DOHH2 (cell line): ENCODE data around the gene UTS2.

ENCODE experiments used
- EZH2phosphoT487 ChIP-seq: fragments of 200-600 bp; sonication (generic); IDR thresholded peaks from 2 replicates; pipeline ENCODE4 v1.6.1; 2017; ENCODE audit warnings: borderline replicate concordance, mild to moderate bottlenecking, antibody characterized with exemption, low read length, moderate library complexity, mixed read lengths
- TF ChIP-seq, protein P1 (sequence below): fragments of 200-600 bp; sonication (generic); IDR thresholded peaks from one replicate; pipeline ENCODE4 v1.5.1; 2014; ENCODE audit warnings: antibody characterized with exemption, mild to moderate bottlenecking, low read depth, low read length; ENCODE audit not compliant: poor library complexity, severe bottlenecking

DNA sequence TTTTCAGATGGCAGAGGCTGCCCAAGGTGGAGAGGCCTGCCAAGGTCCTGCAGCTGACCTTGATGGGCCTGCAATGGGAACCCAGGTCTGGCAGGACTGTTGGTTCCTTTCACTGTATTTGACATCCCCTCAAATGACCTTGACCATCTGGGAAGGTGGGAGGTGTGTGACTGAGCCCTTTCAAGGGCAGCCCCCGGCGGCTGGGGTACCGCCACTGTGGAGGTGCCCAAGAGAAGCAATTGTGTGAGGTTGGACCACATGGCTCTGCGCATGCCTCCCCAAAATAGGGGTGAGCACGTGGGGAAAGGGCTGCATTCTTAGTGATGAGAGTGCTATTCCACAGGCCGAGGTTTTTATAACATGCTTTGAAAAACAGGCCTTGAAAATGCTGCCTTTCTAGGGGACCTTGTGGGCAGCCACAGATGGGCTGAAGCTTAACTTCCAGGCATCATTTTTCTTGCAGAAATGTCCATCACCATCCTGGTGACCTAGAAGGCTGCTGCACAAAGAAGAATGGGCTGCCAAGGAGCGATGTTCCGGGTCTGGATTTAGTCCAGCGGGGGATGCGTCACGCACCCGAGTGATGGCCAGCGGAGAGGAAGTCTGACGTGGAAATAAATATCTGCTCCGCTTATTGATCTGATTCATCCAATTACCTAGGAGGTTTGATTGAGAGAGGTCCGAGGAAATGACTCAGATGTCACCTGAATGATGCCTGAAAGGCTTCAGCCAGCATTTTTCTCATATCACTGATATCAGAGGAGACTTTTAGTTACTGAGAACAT, 16.5 kb upstream of the UTS2 start:
- TF ChIP-seq, protein P1, sequence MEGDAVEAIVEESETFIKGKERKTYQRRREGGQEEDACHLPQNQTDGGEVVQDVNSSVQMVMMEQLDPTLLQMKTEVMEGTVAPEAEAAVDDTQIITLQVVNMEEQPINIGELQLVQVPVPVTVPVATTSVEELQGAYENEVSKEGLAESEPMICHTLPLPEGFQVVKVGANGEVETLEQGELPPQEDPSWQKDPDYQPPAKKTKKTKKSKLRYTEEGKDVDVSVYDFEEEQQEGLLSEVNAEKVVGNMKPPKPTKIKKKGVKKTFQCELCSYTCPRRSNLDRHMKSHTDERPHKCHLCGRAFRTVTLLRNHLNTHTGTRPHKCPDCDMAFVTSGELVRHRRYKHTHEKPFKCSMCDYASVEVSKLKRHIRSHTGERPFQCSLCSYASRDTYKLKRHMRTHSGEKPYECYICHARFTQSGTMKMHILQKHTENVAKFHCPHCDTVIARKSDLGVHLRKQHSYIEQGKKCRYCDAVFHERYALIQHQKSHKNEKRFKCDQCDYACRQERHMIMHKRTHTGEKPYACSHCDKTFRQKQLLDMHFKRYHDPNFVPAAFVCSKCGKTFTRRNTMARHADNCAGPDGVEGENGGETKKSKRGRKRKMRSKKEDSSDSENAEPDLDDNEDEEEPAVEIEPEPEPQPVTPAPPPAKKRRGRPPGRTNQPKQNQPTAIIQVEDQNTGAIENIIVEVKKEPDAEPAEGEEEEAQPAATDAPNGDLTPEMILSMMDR: no peak
- TF ChIP-seq EZH2phosphoT487: no peak
